GM12801 (cell line): ENCODE data around the gene MBTPS2.

Source experiments
- TF ChIP-seq, protein P1 (sequence below): IDR thresholded peaks from one replicate; pipeline ENCODE4 v1.5.1; 2011; ENCODE audit warnings: control low read depth; ENCODE audit not compliant: insufficient read length; ENCODE audit errors: extremely low read depth

Gene MBTPS2

GRCh38 chrX:21926527-21927278, 87.3 kb downstream of the MBTPS2 start:
- TF ChIP-seq, protein P1, sequence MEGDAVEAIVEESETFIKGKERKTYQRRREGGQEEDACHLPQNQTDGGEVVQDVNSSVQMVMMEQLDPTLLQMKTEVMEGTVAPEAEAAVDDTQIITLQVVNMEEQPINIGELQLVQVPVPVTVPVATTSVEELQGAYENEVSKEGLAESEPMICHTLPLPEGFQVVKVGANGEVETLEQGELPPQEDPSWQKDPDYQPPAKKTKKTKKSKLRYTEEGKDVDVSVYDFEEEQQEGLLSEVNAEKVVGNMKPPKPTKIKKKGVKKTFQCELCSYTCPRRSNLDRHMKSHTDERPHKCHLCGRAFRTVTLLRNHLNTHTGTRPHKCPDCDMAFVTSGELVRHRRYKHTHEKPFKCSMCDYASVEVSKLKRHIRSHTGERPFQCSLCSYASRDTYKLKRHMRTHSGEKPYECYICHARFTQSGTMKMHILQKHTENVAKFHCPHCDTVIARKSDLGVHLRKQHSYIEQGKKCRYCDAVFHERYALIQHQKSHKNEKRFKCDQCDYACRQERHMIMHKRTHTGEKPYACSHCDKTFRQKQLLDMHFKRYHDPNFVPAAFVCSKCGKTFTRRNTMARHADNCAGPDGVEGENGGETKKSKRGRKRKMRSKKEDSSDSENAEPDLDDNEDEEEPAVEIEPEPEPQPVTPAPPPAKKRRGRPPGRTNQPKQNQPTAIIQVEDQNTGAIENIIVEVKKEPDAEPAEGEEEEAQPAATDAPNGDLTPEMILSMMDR: no peak

DNA sequence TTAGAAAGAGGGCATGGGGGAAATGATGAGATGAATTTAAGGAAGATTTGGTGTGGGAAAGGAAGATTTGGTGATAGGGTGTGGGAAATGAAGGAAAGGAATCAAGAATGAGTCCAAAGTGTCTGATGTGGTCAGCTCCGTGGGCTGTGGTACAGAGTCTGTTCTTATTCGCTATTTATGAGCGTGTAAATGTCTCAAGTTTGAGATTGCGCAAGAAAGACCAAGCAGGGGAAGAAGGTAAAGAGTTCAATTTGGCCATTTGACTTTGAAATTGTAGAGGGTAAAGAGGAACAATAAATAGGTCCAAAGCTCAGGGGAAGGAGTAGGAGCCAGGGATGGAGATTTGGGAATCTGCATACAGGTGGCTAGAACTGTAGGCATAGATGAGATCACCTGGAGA, 89.8 kb downstream of the MBTPS2 start:
- TF ChIP-seq, protein P1: no peak

DNA sequence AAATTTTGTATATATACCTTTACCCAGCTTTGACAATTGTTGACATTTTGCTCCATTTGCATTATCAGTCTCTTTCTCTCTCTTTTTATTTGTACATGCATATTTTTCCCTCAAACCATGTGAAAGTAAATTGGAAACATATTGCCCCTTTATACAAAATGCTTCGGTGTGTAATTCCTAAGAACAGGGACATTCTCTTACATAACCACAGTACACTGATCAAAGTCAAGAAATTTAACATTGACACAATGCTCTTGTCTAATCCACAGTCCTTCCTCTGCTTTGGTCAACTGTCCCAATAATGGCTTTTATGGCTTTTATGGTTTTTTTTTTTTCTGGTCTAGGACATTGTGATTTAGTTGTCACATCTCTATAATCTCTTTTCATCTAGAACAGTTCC, 91.6 kb downstream of the MBTPS2 start:
- TF ChIP-seq, protein P1: no peak

DNA sequence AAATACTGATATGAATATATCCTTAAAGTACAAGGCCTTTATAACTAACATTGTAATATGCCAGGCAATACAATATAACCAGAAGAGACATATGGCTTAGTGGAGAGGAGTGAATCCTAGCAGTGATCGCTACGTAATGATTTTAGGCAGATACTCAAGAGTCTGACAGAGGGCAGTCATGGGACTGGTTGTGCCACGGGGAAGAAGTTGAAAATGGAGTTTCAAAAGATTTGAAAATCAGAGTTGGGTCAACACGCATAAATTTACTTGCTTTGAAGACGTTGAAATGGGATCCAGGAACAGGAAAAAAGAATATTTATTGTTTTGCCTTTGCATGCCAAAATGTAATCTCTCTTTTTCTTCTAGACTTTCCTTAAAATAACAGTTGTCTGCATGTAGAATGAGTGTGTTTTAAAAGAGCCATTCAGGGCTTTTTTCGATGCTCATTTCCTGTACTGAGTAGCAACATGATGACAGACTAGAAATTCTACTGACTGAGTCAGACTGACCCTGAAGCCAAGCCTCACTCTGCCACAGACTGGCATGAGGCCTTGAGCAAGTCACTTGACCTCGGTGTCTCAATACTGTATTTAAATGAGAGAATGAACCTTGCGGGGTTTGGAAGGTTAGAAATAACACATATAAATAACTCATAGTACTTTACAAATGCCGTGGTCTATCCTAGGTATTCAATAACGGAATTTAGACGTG, 93.0 kb downstream of the MBTPS2 start:
- TF ChIP-seq, protein P1: no peak

- TF ChIP-seq, protein P1: no peak
These were observed 93.7 kb downstream of the MBTPS2 start for GRCh38 chrX:21933077-21933476.

DNA sequence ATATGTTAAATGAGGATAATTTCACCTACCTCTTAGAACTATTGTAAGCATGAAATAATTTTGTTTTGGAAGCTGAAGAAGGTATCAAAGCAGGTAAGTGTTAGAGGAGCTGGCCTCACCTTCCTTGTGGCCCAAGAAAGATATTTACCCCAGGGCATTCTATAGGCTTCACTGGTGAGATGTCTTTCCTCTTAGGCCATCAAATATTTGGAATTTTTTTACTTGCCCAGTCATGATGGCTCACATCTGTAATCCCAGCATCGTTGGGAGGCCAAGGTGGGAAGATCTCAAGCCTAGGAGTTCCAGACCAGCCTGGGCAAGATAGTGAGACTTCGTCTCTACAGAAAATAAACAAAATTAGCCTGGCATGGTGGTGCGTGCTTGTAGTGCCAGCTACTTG, 95.0 kb downstream of the MBTPS2 start:
- TF ChIP-seq, protein P1: no peak
